Stimulated activated CD4-positive, alpha-beta T cell treated with anti-CD3 and anti-CD28 coated beads, TNF-alpha, amount 100 ng/mL, for 1 hour (primary cell): ENCODE results near the gene TRIM68.

ENCODE experiments used
- DNase-seq, 3 donors: peaks; one replicate each; pipeline ENCODE4 v3.0.0-alpha.2; 2020; ENCODE audit warnings: low read depth in 3 of 3, low spot score in 1 of 3

The TRIM68 gene

GRCh38 chr11:4607781-4608666 lies at the start of gene TRIM68:
TSS of gene TRIM68 (minus strand) at chr11:4608231. CDS start at chr11:4605504, 2,727 bp downstream.
- peak; percentile 83 to 88 (median 86) for DNase-seq

- no peak for DNase-seq
These were observed 46.8 kb upstream of the TRIM68 start for GRCh38 chr11:4654635-4655369.

GRCh38 chr11:4647766-4648165 lies 39.7 kb upstream of the TRIM68 start:
- DNase-seq = no peak

- no peak for DNase-seq
These were observed 37.9 kb upstream of the TRIM68 start for GRCh38 chr11:4645974-4646373.

GRCh38 chr11:4644233-4644632 lies 36.2 kb upstream of the TRIM68 start:
- no peak for DNase-seq

GRCh38 chr11:4643682-4644081 lies 35.7 kb upstream of the TRIM68 start, which contains the start of gene OR51E1:
TSS of gene OR51E1 (plus strand) at chr11:4643982. CDS start at chr11:4652527, 8,545 bp downstream.
- no peak for DNase-seq

GRCh38 chr11:4643076-4643475 lies 35.0 kb upstream of the TRIM68 start:
- DNase-seq = no peak

GRCh38 chr11:4642043-4642442 lies 34.0 kb upstream of the TRIM68 start:
- DNase-seq = no peak

GRCh38 chr11:4641501-4641900 lies 33.5 kb upstream of the TRIM68 start:
- no peak for DNase-seq

GRCh38 chr11:4639931-4640330 lies 31.9 kb upstream of the TRIM68 start:
- DNase-seq = no peak

GRCh38 chr11:4637662-4638047 lies 29.6 kb upstream of the TRIM68 start:
- DNase-seq = no peak

- peak; percentile 21 to 54 (median 30) for DNase-seq
These were observed 29.1 kb upstream of the TRIM68 start, which contains the start of gene OR51D1 for GRCh38 chr11:4636962-4637661. TSS of gene OR51D1 (plus strand) at chr11:4637477. CDS start at chr11:4639791, 2,314 bp downstream.

- DNase-seq = no peak
These were observed 28.1 kb upstream of the TRIM68 start for GRCh38 chr11:4636136-4636535.

- DNase-seq = no peak
These were observed 18.4 kb upstream of the TRIM68 start for GRCh38 chr11:4626207-4627099.

GRCh38 chr11:4619514-4619913 lies 11.5 kb upstream of the TRIM68 start:
- no peak for DNase-seq

- no peak for DNase-seq
These were observed 7.9 kb upstream of the TRIM68 start for GRCh38 chr11:4615856-4616444.

- DNase-seq = no peak
These were observed 4.0 kb upstream of the TRIM68 start for GRCh38 chr11:4611986-4612385.

- DNase-seq = no peak
These were observed 2.4 kb upstream of the TRIM68 start for GRCh38 chr11:4610258-4610935.

- no peak for DNase-seq
These were observed 935 bp downstream of the TRIM68 start for GRCh38 chr11:4607096-4607495.
